ENCODE results near the gene FOXJ3.

Gene FOXJ3

GRCh38 chr1:42313970-42314369 lies 21.1 kb downstream of the FOXJ3 start:
- Histone ChIP-seq H2AFZ (ENCODE audit: low read depth, low read length) (no peak overlapping the region), H3K36me3 (ENCODE audit: insufficient read depth, low read length) (peaks cover 6% of the 10 kb centered on the region), H3K27me3 (ENCODE audit: insufficient read depth, low read length) (no peaks in the 10 kb centered on the region), H3K9me3 (ENCODE audit: low read length) (no peaks in the 10 kb centered on the region), H3K4me1 (ENCODE audit: insufficient read depth, low read length) (peaks cover 13% of the 10 kb centered on the region), H3K4me3 (ENCODE audit: low read length) (no peak overlapping the region)

- peaks cover 13% of the 10 kb centered on the region for H3K4me1 ChIP-seq (ENCODE audit: insufficient read depth, low read length)
- H3K27me3 ChIP-seq (ENCODE audit: insufficient read depth, low read length) = no peaks in the 10 kb centered on the region
- no peak overlapping the region for H2AFZ ChIP-seq (ENCODE audit: low read depth, low read length)
- no peaks in the 10 kb centered on the region for H3K9me3 ChIP-seq (ENCODE audit: low read length)
- H3K36me3 ChIP-seq (ENCODE audit: insufficient read depth, low read length) = peaks cover 13% of the 10 kb centered on the region
- no peak overlapping the region for H3K4me3 ChIP-seq (ENCODE audit: low read length)
Measured at GRCh38 chr1:42312576-42313212, 22.3 kb downstream of the FOXJ3 start.

- Histone ChIP-seq H3K4me3 (ENCODE audit: low read length) (no peak overlapping the region), H3K36me3 (ENCODE audit: insufficient read depth, low read length) (peaks cover 13% of the 10 kb centered on the region), H3K4me1 (ENCODE audit: insufficient read depth, low read length) (peaks cover 13% of the 10 kb centered on the region), H2AFZ (ENCODE audit: low read depth, low read length) (no peak overlapping the region), H3K9me3 (ENCODE audit: low read length) (no peaks in the 10 kb centered on the region), H3K27me3 (ENCODE audit: insufficient read depth, low read length) (no peaks in the 10 kb centered on the region)
Measured at GRCh38 chr1:42311897-42312296, 23.1 kb downstream of the FOXJ3 start.

GRCh38 chr1:42311138-42311537 lies 23.9 kb downstream of the FOXJ3 start:
- no peaks in the 10 kb centered on the region for H3K27me3 ChIP-seq (ENCODE audit: insufficient read depth, low read length)
- no peak overlapping the region for H2AFZ ChIP-seq (ENCODE audit: low read depth, low read length)
- no peaks in the 10 kb centered on the region for H3K9me3 ChIP-seq (ENCODE audit: low read length)
- H3K36me3 ChIP-seq (ENCODE audit: insufficient read depth, low read length) = peaks cover 15% of the 10 kb centered on the region
- H3K4me1 ChIP-seq (ENCODE audit: insufficient read depth, low read length) = peaks cover 13% of the 10 kb centered on the region
- no peak overlapping the region for H3K4me3 ChIP-seq (ENCODE audit: low read length)

GRCh38 chr1:42306977-42307376 lies 28.1 kb downstream of the FOXJ3 start:
- Histone ChIP-seq H3K4me1 (ENCODE audit: insufficient read depth, low read length) (no peaks in the 10 kb centered on the region), H3K36me3 (ENCODE audit: insufficient read depth, low read length) (peaks cover 21% of the 10 kb centered on the region), H3K4me3 (ENCODE audit: low read length) (no peak overlapping the region), H2AFZ (ENCODE audit: low read depth, low read length) (no peak overlapping the region), H3K9me3 (ENCODE audit: low read length) (peaks cover 15% of the 10 kb centered on the region), H3K27me3 (ENCODE audit: insufficient read depth, low read length) (no peaks in the 10 kb centered on the region)

- Histone ChIP-seq H3K9me3 (ENCODE audit: low read length) (peaks cover 20% of the 10 kb centered on the region), H3K4me1 (ENCODE audit: insufficient read depth, low read length) (no peaks in the 10 kb centered on the region), H2AFZ (ENCODE audit: low read depth, low read length) (no peak overlapping the region), H3K4me3 (ENCODE audit: low read length) (no peak overlapping the region), H3K27me3 (ENCODE audit: insufficient read depth, low read length) (no peaks in the 10 kb centered on the region), H3K36me3 (ENCODE audit: insufficient read depth, low read length) (peaks cover 31% of the 10 kb centered on the region)
Measured at GRCh38 chr1:42305639-42306038, 29.4 kb downstream of the FOXJ3 start.

GRCh38 chr1:42302034-42302433 lies 33.0 kb downstream of the FOXJ3 start:
- no peak overlapping the region for H3K4me3 ChIP-seq (ENCODE audit: low read length)
- H3K9me3 ChIP-seq (ENCODE audit: low read length) = peaks cover 34% of the 10 kb centered on the region
- H3K4me1 ChIP-seq (ENCODE audit: insufficient read depth, low read length) = no peaks in the 10 kb centered on the region
- no peak overlapping the region for H2AFZ ChIP-seq (ENCODE audit: low read depth, low read length)
- peaks cover 21% of the 10 kb centered on the region for H3K36me3 ChIP-seq (ENCODE audit: insufficient read depth, low read length)
- H3K27me3 ChIP-seq (ENCODE audit: insufficient read depth, low read length) = no peaks in the 10 kb centered on the region

- no peak overlapping the region for H2AFZ ChIP-seq (ENCODE audit: low read depth, low read length)
- H3K27me3 ChIP-seq (ENCODE audit: insufficient read depth, low read length) = no peaks in the 10 kb centered on the region
- peaks cover 27% of the 10 kb centered on the region for H3K9me3 ChIP-seq (ENCODE audit: low read length)
- H3K4me1 ChIP-seq (ENCODE audit: insufficient read depth, low read length) = no peaks in the 10 kb centered on the region
- no peak overlapping the region for H3K4me3 ChIP-seq (ENCODE audit: low read length)
- H3K36me3 ChIP-seq (ENCODE audit: insufficient read depth, low read length) = peaks cover 18% of the 10 kb centered on the region
Measured at GRCh38 chr1:42298520-42298919, 36.5 kb downstream of the FOXJ3 start.

- Histone ChIP-seq H2AFZ (ENCODE audit: low read depth, low read length) (no peak overlapping the region), H3K36me3 (ENCODE audit: insufficient read depth, low read length) (peaks cover 7% of the 10 kb centered on the region), H3K9me3 (ENCODE audit: low read length) (peaks cover 18% of the 10 kb centered on the region), H3K4me1 (ENCODE audit: insufficient read depth, low read length) (no peaks in the 10 kb centered on the region), H3K4me3 (ENCODE audit: low read length) (no peak overlapping the region), H3K27me3 (ENCODE audit: insufficient read depth, low read length) (no peaks in the 10 kb centered on the region)
Measured at GRCh38 chr1:42295816-42296215, 39.2 kb downstream of the FOXJ3 start.

- H3K4me1 ChIP-seq (ENCODE audit: insufficient read depth, low read length) = no peaks in the 10 kb centered on the region
- H3K9me3 ChIP-seq (ENCODE audit: low read length) = no peaks in the 10 kb centered on the region
- no peak overlapping the region for H2AFZ ChIP-seq (ENCODE audit: low read depth, low read length)
- no peaks in the 10 kb centered on the region for H3K27me3 ChIP-seq (ENCODE audit: insufficient read depth, low read length)
- H3K36me3 ChIP-seq (ENCODE audit: insufficient read depth, low read length) = peaks cover 6% of the 10 kb centered on the region
- no peak overlapping the region for H3K4me3 ChIP-seq (ENCODE audit: low read length)
Measured at GRCh38 chr1:42290130-42290529, 44.9 kb downstream of the FOXJ3 start.

GRCh38 chr1:42288311-42288985 lies 46.6 kb downstream of the FOXJ3 start:
- Histone ChIP-seq H3K27me3 (ENCODE audit: insufficient read depth, low read length) (no peaks in the 10 kb centered on the region), H3K4me1 (ENCODE audit: insufficient read depth, low read length) (no peaks in the 10 kb centered on the region), H3K4me3 (ENCODE audit: low read length) (no peak overlapping the region), H3K36me3 (ENCODE audit: insufficient read depth, low read length) (peaks cover 6% of the 10 kb centered on the region), H3K9me3 (ENCODE audit: low read length) (no peaks in the 10 kb centered on the region), H2AFZ (ENCODE audit: low read depth, low read length) (no peak overlapping the region)

- Histone ChIP-seq H3K9me3 (ENCODE audit: low read length) (peaks cover 2% of the 10 kb centered on the region), H3K4me1 (ENCODE audit: insufficient read depth, low read length) (peaks cover 2% of the 10 kb centered on the region), H3K36me3 (ENCODE audit: insufficient read depth, low read length) (peaks cover 5% of the 10 kb centered on the region)
Measured at GRCh38 chr1:42282867-42283583, 52.0 kb downstream of the FOXJ3 start.

GRCh38 chr1:42282024-42282579 lies 52.9 kb downstream of the FOXJ3 start:
- Histone ChIP-seq H3K27me3 (ENCODE audit: insufficient read depth, low read length) (no peaks in the 10 kb centered on the region), H3K36me3 (ENCODE audit: insufficient read depth, low read length) (peaks cover 6% of the 10 kb centered on the region), H2AFZ (ENCODE audit: low read depth, low read length) (no peak overlapping the region), H3K9me3 (ENCODE audit: low read length) (peaks cover 4% of the 10 kb centered on the region), H3K4me3 (ENCODE audit: low read length) (no peak overlapping the region), H3K4me1 (ENCODE audit: insufficient read depth, low read length) (peaks cover 2% of the 10 kb centered on the region)

More at GRCh38 chr1:42282867-42283583, 52.0 kb downstream of the FOXJ3 start:
- Histone ChIP-seq H3K27me3 (ENCODE audit: insufficient read depth, low read length) (no peaks in the 10 kb centered on the region), H3K4me3 (ENCODE audit: low read length) (no peak overlapping the region), H2AFZ (ENCODE audit: low read depth, low read length) (no peak overlapping the region)
